ENCODE measurements around the gene SCN2B. TPM values are rescaled to one million over a fixed set of nuclear protein-coding genes. Genes with fewer than 3 reads are reported as not detected.
A peak's percentile ranks its signal among the peaks of the same experiment; 100 is the strongest.

SCN2B gene
- total RNA-seq, 2 experiments from 2014 or later: not detected

GRCh38 chr11:118223992-118224391 is 47.6 kb upstream of the SCN2B start:
- H3K4me1 ChIP-seq (ENCODE audit: insufficient read depth, low read length): peaks cover 77% of the 10 kb centered on the region
- TF ChIP-seq CTCF (IDR thresholded peaks at IDR 0.05): no peak
- intact Hi-C loops (cut with DNase I, micrococcal nuclease): loop anchor here (1.0 to 5.0 kb wide), 5 partner anchors 9 to 119 kb away; partner anchors contain the start of gene CD3D (in 1 of the 2)
- peak overlapping the region; percentile 54 to 84 for H3K27ac ChIP-seq (ENCODE audit: low read depth in 1 of 2, low read length in 2 of 2)
- H3K4me3 Mint-ChIP-seq: peak overlapping the region; percentile 95
- peak overlapping the region; percentile 54 for H3K4me3 ChIP-seq (ENCODE audit: low read length)
- H3K4me1 Mint-ChIP-seq (ENCODE audit: low read depth): peaks cover 66% of the 10 kb centered on the region
- no peak overlapping the region for H3K27ac Mint-ChIP-seq
- H3K9me3 Mint-ChIP-seq: no peaks in the 10 kb centered on the region
- peaks cover 11% of the 10 kb centered on the region for H3K36me3 ChIP-seq (ENCODE audit: insufficient read depth, low read length)
- H3K36me3 Mint-ChIP-seq (ENCODE audit: low read depth): peaks cover 13% of the 10 kb centered on the region
- POLR2A ChIA-PET: interaction anchor here (0.9 to 4.2 kb wide), 29 partner anchors 8 to 235 kb away, joined by 3 to 78 read pairs (median 7); partner anchors contain the start of genes CD3D, CD3E, CD3G and KMT2A
- peak in 4 of 14 experiments; percentile 46 to 54 (median 48) for DNase-seq
- H3K27me3 Mint-ChIP-seq: no peaks in the 10 kb centered on the region
- H3K27me3 ChIP-seq (ENCODE audit: control insufficient read depth in 1 of 2, insufficient read depth in 2 of 2, low read length in 2 of 2): no peaks in the 10 kb centered on the region
- peak; percentile 30 for ATAC-seq (ENCODE audit: poor library complexity)
- no peaks in the 10 kb centered on the region for H3K9me3 ChIP-seq (ENCODE audit: control insufficient read depth in 1 of 2, insufficient read depth in 1 of 2, low read length in 2 of 2)
- CTCF ChIA-PET: interaction anchor here (0.6 to 5.1 kb wide), 7 partner anchors 8 to 172 kb away, joined by 3 to 24 read pairs (median 4); no protein-coding TSS in a partner anchor

DNA sequence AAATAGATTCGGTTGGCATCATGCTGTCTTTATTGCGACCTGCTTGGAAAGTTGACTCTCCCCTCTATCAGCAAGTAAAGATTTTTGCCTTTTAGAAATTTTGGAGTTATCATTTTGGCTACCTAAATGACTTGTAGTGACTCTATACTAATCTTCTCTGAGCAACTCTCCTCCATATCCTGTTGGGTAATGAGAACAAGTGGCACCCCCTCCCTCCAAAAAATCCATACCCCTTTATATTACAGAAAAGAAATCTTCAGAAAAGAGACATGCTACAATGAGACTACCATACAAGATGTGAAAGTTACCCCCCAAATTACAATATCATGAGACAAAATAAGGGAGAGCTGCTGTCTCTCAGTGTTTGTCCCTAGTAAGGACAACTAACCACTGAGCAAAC is 47.1 kb upstream of the SCN2B start:
- POLR2A ChIA-PET: interaction anchor here (1.2 to 4.2 kb wide), 17 partner anchors 9 to 212 kb away, joined by 3 to 78 read pairs (median 9); partner anchors contain the start of genes CD3D, CD3E, CD3G and KMT2A
- H3K4me3 ChIP-seq (ENCODE audit: low read length): peak overlapping the region; percentile 54
- no peak for TF ChIP-seq CTCF (IDR thresholded peaks at IDR 0.05)
- H3K36me3 ChIP-seq (ENCODE audit: insufficient read depth, low read length): peaks cover 11% of the 10 kb centered on the region
- CTCF ChIA-PET: interaction anchor here (5.1 kb wide), 1 partner anchor 25 kb away, joined by 24 read pairs; no protein-coding TSS in a partner anchor
- no peak overlapping the region for H3K27ac Mint-ChIP-seq
- DNase-seq: peak in 3 of 14 experiments; percentile 27 to 58 (median 28)
- peak overlapping the region; percentile 95 for H3K4me3 Mint-ChIP-seq
- no peak for ATAC-seq (ENCODE audit: poor library complexity)
- H3K9me3 Mint-ChIP-seq: no peaks in the 10 kb centered on the region
- intact Hi-C loops (cut with DNase I, micrococcal nuclease): loop anchor here in 1 of 2 experiments (5.0 kb wide), 1 partner anchor 34 kb away; no protein-coding TSS in a partner anchor
- H3K27me3 Mint-ChIP-seq: no peaks in the 10 kb centered on the region
- peak overlapping the region; percentile 54 to 84 for H3K27ac ChIP-seq (ENCODE audit: low read depth in 1 of 2, low read length in 2 of 2)
- H3K4me1 Mint-ChIP-seq (ENCODE audit: low read depth): peaks cover 70% of the 10 kb centered on the region
- H3K9me3 ChIP-seq (ENCODE audit: control insufficient read depth in 1 of 2, insufficient read depth in 1 of 2, low read length in 2 of 2): no peaks in the 10 kb centered on the region
- peaks cover 12% of the 10 kb centered on the region for H3K36me3 Mint-ChIP-seq (ENCODE audit: low read depth)
- no peaks in the 10 kb centered on the region for H3K27me3 ChIP-seq (ENCODE audit: control insufficient read depth in 1 of 2, insufficient read depth in 2 of 2, low read length in 2 of 2)
- peaks cover 73% of the 10 kb centered on the region for H3K4me1 ChIP-seq (ENCODE audit: insufficient read depth, low read length)

GRCh38 chr11:118222437-118222836 is 46.0 kb upstream of the SCN2B start:
- Histone ChIP-seq H3K4me3 (ENCODE audit: low read length) (peak overlapping the region; percentile 54), H3K27ac (ENCODE audit: low read depth in 1 of 2, low read length in 2 of 2) (peak overlapping the region; percentile 20 to 84), H3K36me3 (ENCODE audit: insufficient read depth, low read length) (peaks cover 11% of the 10 kb centered on the region), H3K4me1 (ENCODE audit: insufficient read depth, low read length) (peaks cover 78% of the 10 kb centered on the region), H3K9me3 (ENCODE audit: control insufficient read depth in 1 of 2, insufficient read depth in 1 of 2, low read length in 2 of 2) (no peaks in the 10 kb centered on the region), H3K27me3 (ENCODE audit: control insufficient read depth in 1 of 2, insufficient read depth in 2 of 2, low read length in 2 of 2) (no peaks in the 10 kb centered on the region)
- ChIA-PET CTCF (interaction anchor here (0.8 to 5.1 kb wide), 3 partner anchors 12 to 24 kb away, joined by 4 to 24 read pairs (median 6); no protein-coding TSS in a partner anchor), POLR2A (interaction anchor here (1.2 to 1.6 kb wide), 2 partner anchors 17 to 25 kb away, joined by 3 to 5 read pairs; no protein-coding TSS in a partner anchor)
- no peak for DNase-seq
- no peaks in the 10 kb centered on the region for H3K27me3 Mint-ChIP-seq
- H3K27ac Mint-ChIP-seq: no peak overlapping the region
- TF ChIP-seq CTCF (IDR thresholded peaks at IDR 0.05): no peak
- peaks cover 82% of the 10 kb centered on the region for H3K4me1 Mint-ChIP-seq (ENCODE audit: low read depth)
- H3K36me3 Mint-ChIP-seq (ENCODE audit: low read depth): peaks cover 8% of the 10 kb centered on the region
- H3K4me3 Mint-ChIP-seq: peak overlapping the region; percentile 81
- no peaks in the 10 kb centered on the region for H3K9me3 Mint-ChIP-seq
- no peak for ATAC-seq (ENCODE audit: poor library complexity)
- intact Hi-C loops (cut with DNase I, micrococcal nuclease): loop anchor here in 1 of 2 experiments (5.0 kb wide), 1 partner anchor 35 kb away; no protein-coding TSS in a partner anchor
